Activated T-helper 17 cell treated with anti-CD3 and anti-CD28 coated beads, Interleukin-2, amount 50 U/mL, for 72 hours (primary cell): ENCODE data around the gene KIAA1586. TPM values are rescaled to one million over a fixed set of nuclear protein-coding genes. Genes with fewer than 3 reads are reported as not detected.

ENCODE experiments used
- total RNA-seq, 2 donors: library from RNA; stranded (reverse); gene quantifications; one replicate each; pipeline ENCODE4 v1.2.3, GENCODE V29; 2022

Gene KIAA1586
- total RNA-seq, 2 donors from 2014 or later: 13.9 to 18.3 TPM

Other genes with a start within 250 kb of the KIAA1586 start
- under 1 TPM in 1 of 2 donors, not detected in 1; 0.15 TPM for gene BEND6, start 91.6 kb upstream of the KIAA1586 start, total RNA-seq
- 10 to 100 TPM; 58.8 to 65.7 TPM for gene ZNF451, start 43.5 kb downstream of the KIAA1586 start, total RNA-seq
- gene BAG2, start 125.6 kb downstream of the KIAA1586 start, total RNA-seq: 1 to 10 TPM; 5.6 to 9.5 TPM
- gene RAB23, start 175.6 kb downstream of the KIAA1586 start, total RNA-seq: 1 to 10 TPM; 2.6 to 4.1 TPM